ENCODE measurements around the gene MGST1.

- TF ChIP-seq CTCF (optimal IDR thresholded peaks at IDR 0.05 in 1 of 3, IDR thresholded peaks at IDR 0.05 in 1 of 3, conservative IDR thresholded peaks at IDR 0.05 in 1 of 3; ENCODE audit: extremely low read depth in 1 of 3, insufficient read depth in 2 of 3, low read length in 3 of 3): no peak
- TF ChIP-seq EZH2 (IDR thresholded peaks at IDR 0.05; ENCODE audit: low read length): no peak
Observed at GRCh38 chr12:16344269-16344668, 3.2 kb upstream of the MGST1 start.
